KMS-11 (cell line): Measurements from ENCODE around the gene EEF1G.

ENCODE experiments used
- H2AFZ ChIP-seq: fragments of 200-600 bp; sonication (generic); 2 replicates; pipeline ENCODE4 v1.6.1; 2016; ENCODE audit warnings: antibody characterized with exemption, mixed run types, low read depth
- H3K27ac ChIP-seq: fragments of 200-600 bp; sonication (generic); 2 replicates; pipeline ENCODE4 v1.6.1; 2016; ENCODE audit warnings: mild to moderate bottlenecking, mixed run types
- H3K27me3 ChIP-seq: fragments of 200-600 bp; sonication (generic); 2 replicates; pipeline ENCODE4 v1.6.1; 2017; ENCODE audit warnings: mild to moderate bottlenecking, low read depth, mixed run types, moderate library complexity; ENCODE audit not compliant: insufficient read depth
- H3K36me3 ChIP-seq: fragments of 200-600 bp; sonication (generic); 2 replicates; pipeline ENCODE4 v1.6.1; 2017; ENCODE audit warnings: mild to moderate bottlenecking, mixed run types; ENCODE audit not compliant: insufficient read depth
- H3K4me1 ChIP-seq: fragments of 200-600 bp; sonication (generic); 2 replicates; pipeline ENCODE4 v1.6.1; 2016; ENCODE audit warnings: mild to moderate bottlenecking, low read depth, mixed run types; ENCODE audit not compliant: poor library complexity, severe bottlenecking
- H3K4me2 ChIP-seq: fragments of 200-600 bp; sonication (generic); 2 replicates; pipeline ENCODE4 v1.7.0; 2016; ENCODE audit warnings: mild to moderate bottlenecking, mixed run types
- H3K4me3 ChIP-seq: fragments of 200-600 bp; sonication (generic); IDR thresholded peaks from 2 replicates; pipeline ENCODE4 v1.6.1; 2017; ENCODE audit warnings: low read depth, low read length, mixed read lengths; ENCODE audit not compliant: insufficient read depth
- H3K79me2 ChIP-seq: fragments of 200-600 bp; sonication (generic); 2 replicates; pipeline ENCODE4 v1.6.1; 2016; ENCODE audit warnings: low read depth, mixed run types; ENCODE audit not compliant: insufficient read depth
- H3K9ac ChIP-seq: fragments of 200-600 bp; sonication (generic); 2 replicates; pipeline ENCODE4 v1.6.1; 2016; ENCODE audit warnings: mild to moderate bottlenecking, mixed run types
- H4K20me1 ChIP-seq: fragments of 200-600 bp; sonication (generic); 2 replicates; pipeline ENCODE4 v1.6.1; 2016; ENCODE audit warnings: mild to moderate bottlenecking, mixed run types; ENCODE audit not compliant: insufficient read depth
- CTCF ChIP-seq: fragments of 200-600 bp; sonication (generic); conservative IDR thresholded peaks from 2 replicates; pipeline ENCODE4 v1.6.1; 2017; ENCODE audit warnings: low read depth, mild to moderate bottlenecking, antibody characterized with exemption, low read length, moderate library complexity, mixed read lengths

EEF1G gene

GRCh38 chr11:62559204-62559603, 14.5 kb downstream of the EEF1G start:
- peaks cover 15% of the 10 kb centered on the region; the same call in 1 of the 2 replicates for H3K36me3 ChIP-seq
- H3K9ac ChIP-seq: no peak overlapping the region
- H3K27me3 ChIP-seq: no peaks in the 10 kb centered on the region
- peaks cover 18% of the 10 kb centered on the region; the same call in 1 of the 2 replicates for H3K79me2 ChIP-seq
- H2AFZ ChIP-seq: no peak overlapping the region
- no peaks in the 10 kb centered on the region for H4K20me1 ChIP-seq
- peak overlapping the region; percentile 93 for H3K4me2 ChIP-seq
- no peak overlapping the region for H3K4me3 ChIP-seq
- peaks cover 97% of the 10 kb centered on the region for H3K4me1 ChIP-seq
- TF ChIP-seq CTCF: no peak
- peak overlapping the region; percentile 97; the same call in 1 of the 2 replicates for H3K27ac ChIP-seq

- Histone ChIP-seq H3K4me2 (peak overlapping the region; percentile 93), H3K4me3 (no peak overlapping the region), H3K9ac (no peak overlapping the region), H3K36me3 (peaks cover 15% of the 10 kb centered on the region; the same call in 1 of the 2 replicates), H3K4me1 (peaks cover 98% of the 10 kb centered on the region), H3K27ac (peak overlapping the region; percentile 97), H3K79me2 (peaks cover 13% of the 10 kb centered on the region; the same call in 1 of the 2 replicates), H2AFZ (no peak overlapping the region), H3K27me3 (no peaks in the 10 kb centered on the region), H4K20me1 (no peaks in the 10 kb centered on the region)
- no peak for TF ChIP-seq CTCF
Observed at GRCh38 chr11:62558669-62559068, 15.0 kb downstream of the EEF1G start.

DNA sequence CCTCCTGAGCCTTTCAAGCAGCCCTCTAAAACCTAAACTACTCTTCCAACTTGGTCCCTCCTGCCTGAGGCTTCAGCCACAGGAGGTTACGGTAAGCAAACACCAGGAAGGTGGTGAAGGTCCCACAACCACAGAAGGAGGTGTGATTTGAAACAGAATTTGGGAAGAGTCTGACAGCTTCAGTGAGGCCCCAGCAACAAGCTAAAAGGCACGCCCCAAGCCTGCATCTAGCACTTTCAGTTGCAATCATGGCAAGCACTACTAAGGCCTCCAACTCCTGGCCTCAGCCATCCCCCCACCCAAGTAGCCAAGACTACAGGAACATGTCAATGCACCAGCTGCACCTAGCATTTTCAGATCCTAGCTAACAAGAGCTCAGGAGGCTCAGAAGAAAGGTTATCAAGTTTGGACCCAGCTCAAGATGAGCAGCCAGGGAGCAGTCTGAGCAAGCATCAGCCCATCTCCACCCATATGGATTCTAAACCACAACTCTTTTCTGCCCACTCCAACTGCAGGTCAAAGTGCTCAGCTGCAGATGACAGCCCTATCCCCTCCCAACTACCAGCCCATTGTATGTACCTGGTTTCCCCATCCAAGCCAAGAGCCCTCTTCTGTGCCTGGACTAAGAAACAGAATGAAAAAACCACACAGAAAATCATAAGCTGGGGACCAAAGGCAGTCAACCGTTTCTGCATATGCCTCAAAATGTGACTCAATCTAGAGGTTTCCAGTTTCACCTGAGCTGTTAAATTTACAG, 16.6 kb downstream of the EEF1G start:
- Histone ChIP-seq H3K4me1 (peaks cover 98% of the 10 kb centered on the region), H3K27ac (peak overlapping the region; percentile 97), H3K79me2 (peaks cover 8% of the 10 kb centered on the region; the same call in 1 of the 2 replicates), H4K20me1 (no peaks in the 10 kb centered on the region), H3K9ac (peak overlapping the region; percentile 80), H3K4me3 (no peak overlapping the region), H3K36me3 (peaks cover 11% of the 10 kb centered on the region; the same call in 1 of the 2 replicates), H3K27me3 (no peaks in the 10 kb centered on the region), H2AFZ (no peak overlapping the region), H3K4me2 (peak overlapping the region; percentile 93)
- no peak for TF ChIP-seq CTCF

- Histone ChIP-seq H3K4me3 (no peak overlapping the region), H3K27me3 (no peaks in the 10 kb centered on the region), H3K36me3 (peaks cover 9% of the 10 kb centered on the region; the same call in 1 of the 2 replicates), H3K9ac (peak overlapping the region; percentile 80), H3K79me2 (peaks cover 8% of the 10 kb centered on the region; the same call in 1 of the 2 replicates), H4K20me1 (no peaks in the 10 kb centered on the region), H3K27ac (peak overlapping the region; percentile 97), H3K4me1 (peaks cover 97% of the 10 kb centered on the region), H2AFZ (no peak overlapping the region), H3K4me2 (peak overlapping the region; percentile 93)
- TF ChIP-seq CTCF: 0 out of 2 replicates have a peak, but pooled peaks have one; percentile 14
Observed at GRCh38 chr11:62556108-62556874, 17.4 kb downstream of the EEF1G start.
